ENCODE measurements around the gene CARD10.
"Not testable (repeated sequence)": the region's sequence is repeated elsewhere in the genome, so short reads cannot be mapped to it uniquely, and the experiment has no call there.

The CARD10 gene

DNA sequence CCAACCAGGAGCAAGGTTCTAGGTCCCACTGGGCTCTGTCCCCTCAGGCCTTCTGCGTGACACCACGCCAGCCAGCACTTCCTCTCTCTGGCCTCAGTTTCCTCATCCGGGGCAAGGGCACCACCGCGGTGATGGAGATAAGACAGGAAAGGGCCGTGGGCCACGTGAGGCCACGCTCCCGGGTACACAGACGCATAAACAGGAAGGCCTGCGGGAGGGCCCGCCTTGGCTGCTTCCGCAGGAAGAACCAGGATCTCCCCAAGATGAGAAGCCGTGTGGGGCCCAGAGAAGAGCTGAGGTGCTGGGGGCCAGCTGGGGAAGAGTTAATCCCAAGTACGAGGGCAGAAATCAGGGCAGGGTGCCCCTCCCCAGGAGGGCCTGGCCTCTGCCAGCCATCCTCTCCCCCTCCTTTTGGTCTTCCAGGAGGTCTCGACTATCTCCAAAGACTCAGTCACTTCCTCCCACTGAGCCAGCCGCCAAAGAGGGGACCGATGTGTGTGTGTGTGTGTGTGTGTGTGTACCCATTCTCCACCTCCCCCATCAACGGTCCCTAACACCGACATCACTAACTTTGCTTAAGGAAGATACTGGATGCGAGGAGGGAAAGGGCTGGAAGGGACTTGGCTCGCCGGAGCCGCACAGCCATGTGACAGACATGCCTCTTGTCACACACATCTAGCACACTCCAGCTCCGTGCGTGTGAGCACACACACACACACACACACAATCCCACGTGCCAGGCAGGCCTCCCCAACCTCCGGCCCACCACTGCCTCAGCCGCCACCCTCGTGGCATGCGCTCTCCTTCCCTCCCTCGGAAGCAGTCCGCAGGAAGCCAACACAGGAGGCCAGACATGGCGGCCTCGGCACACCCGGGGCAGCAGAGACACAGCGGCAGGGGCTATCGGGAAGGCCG lies 34.5 kb downstream of the CARD10 start:
- DNase-seq: peak; percentile 74 to 75

GRCh38 chr22:37483050-37483449 lies 36.2 kb downstream of the CARD10 start:
- DNase-seq: no peak

GRCh38 chr22:37482244-37482643 lies 37.0 kb downstream of the CARD10 start:
- no peak for DNase-seq

DNA sequence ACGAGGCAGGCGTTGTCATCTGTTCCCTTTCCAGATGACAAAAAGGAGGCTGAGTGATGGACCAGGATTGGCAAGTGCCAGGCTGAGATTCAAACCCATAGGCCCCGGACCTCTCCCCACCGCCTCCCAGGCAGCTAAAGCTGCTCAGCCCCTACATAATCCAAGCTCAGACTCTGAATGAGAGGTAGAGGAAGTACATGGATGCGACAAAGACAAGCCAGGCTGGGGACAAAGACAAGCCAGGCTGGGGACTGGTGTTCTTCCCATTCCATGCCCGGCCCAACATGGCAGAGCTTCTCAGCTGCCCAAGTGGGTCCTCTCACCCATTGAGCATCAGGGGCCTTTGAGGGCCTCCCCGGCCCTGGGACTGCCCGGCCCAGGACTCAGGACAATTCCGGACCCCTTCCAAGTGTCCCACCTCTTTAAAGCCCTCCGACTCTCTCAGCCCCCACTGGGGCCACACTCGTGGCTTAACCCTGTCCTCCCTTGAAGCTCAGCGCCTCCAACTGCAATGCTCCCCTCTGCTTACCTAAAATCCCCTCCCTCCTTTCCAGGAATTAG lies 37.8 kb downstream of the CARD10 start:
- DNase-seq: no peak

- no peak for DNase-seq
Observed at GRCh38 chr22:37480387-37481346, 38.5 kb downstream of the CARD10 start.

GRCh38 chr22:37479196-37479595 lies 40.0 kb downstream of the CARD10 start:
- no peak for DNase-seq

- DNase-seq: no peak
Observed at GRCh38 chr22:37476389-37477329, 42.6 kb downstream of the CARD10 start.

- no peak for DNase-seq
Observed at GRCh38 chr22:37474447-37475090, 44.6 kb downstream of the CARD10 start.

DNA sequence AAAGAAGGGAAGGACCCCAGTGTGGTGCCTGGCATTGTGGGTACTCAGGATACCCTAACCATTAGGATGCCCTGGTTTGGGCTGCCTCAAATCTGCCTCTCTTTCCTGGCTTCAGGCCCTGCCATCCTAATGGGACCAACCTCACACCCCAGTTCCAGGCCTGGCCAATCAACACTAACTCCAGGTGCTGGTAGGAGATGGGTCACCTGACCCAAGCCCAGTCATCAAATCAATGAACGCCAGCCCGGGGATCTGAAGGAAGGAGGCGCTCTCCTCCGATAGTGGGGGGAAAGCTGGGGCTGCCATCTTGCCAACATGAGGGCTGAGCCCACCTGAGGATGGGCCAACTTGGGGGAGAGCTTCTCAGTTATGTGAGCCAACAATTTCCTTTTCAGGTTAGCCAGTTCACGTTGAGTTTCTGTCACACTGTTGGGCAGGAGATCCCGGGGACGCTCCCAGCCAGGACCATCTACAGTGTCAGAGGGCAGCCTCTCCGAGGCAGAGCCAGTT lies 45.7 kb downstream of the CARD10 start:
- DNase-seq: no peak

DNA sequence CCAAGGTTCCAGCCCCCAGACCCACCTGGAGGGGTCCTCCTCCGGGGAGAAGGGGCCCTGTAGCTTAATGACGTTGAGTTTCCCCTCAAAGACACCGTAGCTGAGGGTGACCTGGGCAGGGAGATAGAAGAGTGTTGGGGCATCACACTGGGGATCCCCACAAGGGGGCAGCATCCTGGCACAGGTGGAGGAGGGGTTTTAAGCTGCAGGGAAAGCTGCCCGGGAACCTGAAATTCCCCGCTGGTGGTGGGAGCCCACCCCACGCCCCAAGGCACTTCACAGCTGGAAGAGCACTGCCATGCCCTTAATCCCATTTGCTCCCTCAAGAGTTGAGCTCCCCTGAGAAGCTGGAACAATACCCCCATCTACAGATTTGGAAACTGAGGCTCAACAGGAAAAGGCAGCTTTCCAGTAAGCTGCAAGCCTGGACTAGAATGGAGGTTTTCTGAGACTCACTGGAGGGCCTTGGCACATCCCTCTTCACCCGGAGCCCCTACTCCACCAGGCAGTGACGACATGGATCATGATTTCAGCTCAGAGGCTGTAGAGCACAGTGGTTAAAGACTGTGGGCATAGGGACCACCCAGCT lies 46.7 kb downstream of the CARD10 start:
- peak; percentile 23 to 30 for DNase-seq

DNA sequence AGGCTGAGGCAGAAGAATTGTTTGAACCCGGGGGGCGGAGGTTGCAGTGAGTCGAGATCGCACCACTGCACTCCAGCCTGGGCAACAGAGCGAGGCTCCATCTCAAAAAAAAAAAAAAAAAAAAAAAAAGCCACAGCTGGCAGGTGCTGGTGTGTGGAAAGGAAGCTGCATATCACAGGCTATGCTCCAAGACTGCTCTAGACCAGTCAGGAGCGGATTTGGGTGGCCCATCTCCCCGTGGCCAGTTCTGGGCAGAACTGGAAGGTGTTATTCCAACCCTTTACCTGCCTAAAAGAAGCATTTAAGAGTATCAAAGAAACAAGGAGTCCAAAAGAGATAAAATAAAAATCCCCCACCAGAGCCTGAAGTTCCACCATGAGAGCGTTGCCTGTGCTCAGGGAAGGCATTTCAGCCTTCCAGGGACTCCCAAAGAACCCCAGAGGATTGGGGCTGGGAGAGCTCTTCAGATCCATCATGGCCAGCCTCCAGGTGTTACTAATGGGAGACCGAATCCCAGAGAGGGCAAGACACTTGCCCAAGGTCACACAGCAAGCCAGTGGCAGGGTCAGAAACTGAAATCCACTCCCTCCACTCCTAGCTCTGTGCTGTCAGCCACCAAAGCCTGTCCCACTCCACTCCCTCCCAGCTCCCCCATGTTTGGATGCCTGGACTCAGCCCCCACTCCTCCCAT lies 47.3 kb downstream of the CARD10 start:
- DNase-seq: no peak

DNA sequence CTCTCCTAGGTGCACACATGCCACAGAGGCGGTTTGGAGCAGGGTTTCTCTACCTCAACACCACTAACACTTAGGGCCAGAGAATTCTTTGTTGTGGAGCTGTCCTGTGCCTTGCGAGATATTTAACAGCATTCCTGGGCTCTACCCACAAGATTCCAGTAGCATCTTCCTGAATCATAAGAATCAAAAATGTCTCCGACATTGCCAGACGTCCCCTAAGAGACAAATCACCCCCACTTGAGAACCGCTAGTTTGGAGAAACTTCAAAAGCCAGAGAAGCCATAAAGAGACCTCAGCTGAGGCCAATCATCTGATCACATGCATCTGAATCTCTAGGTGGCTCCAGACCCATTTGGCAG lies 49.1 kb downstream of the CARD10 start:
- DNase-seq: no peak

DNA sequence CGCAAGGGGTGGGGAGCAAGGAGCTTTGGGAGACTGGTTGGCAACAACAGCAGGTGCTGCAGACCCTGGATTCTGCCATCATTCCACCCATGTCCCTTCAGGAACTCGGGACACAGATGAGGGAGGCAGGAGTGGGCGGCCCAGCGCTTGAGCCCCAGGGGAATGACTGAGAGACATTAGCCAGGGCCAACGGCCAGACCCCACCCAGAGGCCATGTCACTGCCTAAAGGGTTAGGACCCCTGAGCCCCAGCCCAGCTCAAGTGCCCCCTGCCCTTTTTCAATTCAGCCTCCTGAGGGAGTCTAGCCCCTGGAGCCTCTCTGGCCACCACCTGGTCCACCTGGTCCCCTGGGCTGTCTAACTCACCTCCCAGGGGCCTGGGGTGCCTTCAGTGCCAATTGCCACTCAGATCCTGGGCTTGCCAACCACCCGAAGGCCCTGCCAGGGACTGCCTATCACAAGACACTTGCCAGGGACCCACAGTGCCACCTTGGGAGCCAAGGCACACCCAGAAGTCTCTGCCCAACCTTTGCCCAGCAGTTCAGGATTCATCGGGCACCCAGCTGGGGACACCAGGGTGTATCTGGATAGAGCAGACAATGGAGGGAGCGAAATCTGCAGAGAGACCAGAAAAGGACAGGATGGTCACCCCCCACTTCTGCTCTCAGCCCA lies 49.7 kb downstream of the CARD10 start:
- no peak for DNase-seq

- not testable (repeated sequence) for DNase-seq
Observed at GRCh38 chr22:37468201-37468695, 51.0 kb downstream of the CARD10 start.

DNA sequence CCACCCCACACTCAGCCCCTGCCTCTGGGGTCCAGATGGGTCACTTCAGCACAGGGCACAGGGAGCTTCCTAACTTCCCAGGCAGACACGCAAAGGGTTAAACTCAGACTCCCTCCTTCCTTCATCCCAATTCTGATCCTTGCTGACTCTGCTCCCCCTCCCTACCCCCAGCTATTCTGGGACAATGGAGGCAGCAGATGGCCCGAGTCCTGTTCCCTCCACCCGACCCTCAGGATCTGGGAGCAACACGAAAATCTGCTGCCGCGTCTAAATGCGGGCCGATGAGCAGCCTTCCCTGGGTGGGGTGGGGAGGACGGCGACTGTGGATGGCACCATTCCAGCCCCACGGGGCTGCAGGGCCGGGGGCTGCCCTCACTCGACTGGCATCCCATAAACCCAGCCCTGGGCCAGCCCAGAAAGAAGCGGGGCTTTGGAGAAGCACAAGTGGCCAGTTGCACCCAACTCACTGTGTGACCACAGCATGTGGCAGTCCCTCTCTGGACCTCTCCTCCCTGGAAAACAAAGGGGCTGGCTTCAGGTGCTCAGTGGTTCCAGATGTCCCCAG lies 51.7 kb downstream of the CARD10 start:
- DNase-seq: no peak

DNA sequence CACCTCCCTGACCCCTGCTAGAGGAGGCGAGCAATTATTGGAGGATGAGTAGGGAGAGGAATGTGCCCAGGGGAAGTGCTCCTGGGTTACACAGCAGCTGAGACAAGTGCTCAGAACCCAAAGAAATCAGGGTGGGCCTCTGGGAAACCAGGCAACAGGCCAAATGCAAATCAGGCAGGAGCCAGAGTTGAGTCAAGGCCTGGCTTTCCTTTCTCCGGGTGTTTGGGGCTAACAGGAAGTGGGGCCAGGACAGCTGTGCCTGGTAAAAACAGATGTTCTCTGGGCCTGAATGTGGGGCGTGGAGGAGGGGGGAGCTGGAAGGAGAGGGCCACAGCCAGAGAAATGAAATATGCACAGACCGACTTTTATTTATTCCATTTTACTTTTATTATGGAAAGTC lies 55.0 kb downstream of the CARD10 start:
- DNase-seq: no peak

DNA sequence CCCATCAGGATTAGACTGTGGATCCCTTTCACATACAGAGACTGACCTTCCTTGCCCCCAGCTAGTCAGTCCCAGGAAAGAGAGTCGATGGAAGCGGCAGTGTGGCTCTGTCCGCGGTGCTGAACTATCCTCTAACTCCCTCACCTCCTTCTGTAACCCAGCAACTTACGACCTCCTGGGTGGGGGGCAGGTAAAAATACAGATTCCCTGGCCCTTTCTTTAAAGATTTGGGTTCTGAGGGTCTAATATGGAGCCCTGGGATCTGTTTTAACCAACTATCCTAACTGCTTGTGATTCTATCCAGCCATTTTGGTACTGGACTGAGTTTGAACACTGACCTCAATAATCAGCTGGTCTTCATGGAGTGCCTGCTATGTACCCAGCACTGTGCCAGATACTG lies 56.2 kb downstream of the CARD10 start:
- no peak for DNase-seq

GRCh38 chr22:37462436-37462835 lies 56.8 kb downstream of the CARD10 start:
- DNase-seq: no peak

GRCh38 chr22:37461961-37462360 lies 57.3 kb downstream of the CARD10 start:
- no peak for DNase-seq
